Dedifferentiated amniotic fluid mesenchymal stem cell (primary cell): ENCODE results near the gene CBFB.
A peak's percentile ranks its signal among the peaks of the same experiment; 100 is the strongest.
"Not testable (repeated sequence)": the region's sequence is repeated elsewhere in the genome, so short reads cannot be mapped to it uniquely, and the experiment has no call there.

Source experiments
- DNase-seq: peaks from one replicate; pipeline ENCODE4 v3.0.0-alpha.2; 2016; ENCODE audit errors: extremely low spot score

The CBFB gene

GRCh38 chr16:67093098-67093726 is 64.3 kb downstream of the CBFB start:
- no peak for DNase-seq

- DNase-seq, result no peak
These were observed 69.7 kb downstream of the CBFB start for GRCh38 chr16:67098599-67098998.

DNA sequence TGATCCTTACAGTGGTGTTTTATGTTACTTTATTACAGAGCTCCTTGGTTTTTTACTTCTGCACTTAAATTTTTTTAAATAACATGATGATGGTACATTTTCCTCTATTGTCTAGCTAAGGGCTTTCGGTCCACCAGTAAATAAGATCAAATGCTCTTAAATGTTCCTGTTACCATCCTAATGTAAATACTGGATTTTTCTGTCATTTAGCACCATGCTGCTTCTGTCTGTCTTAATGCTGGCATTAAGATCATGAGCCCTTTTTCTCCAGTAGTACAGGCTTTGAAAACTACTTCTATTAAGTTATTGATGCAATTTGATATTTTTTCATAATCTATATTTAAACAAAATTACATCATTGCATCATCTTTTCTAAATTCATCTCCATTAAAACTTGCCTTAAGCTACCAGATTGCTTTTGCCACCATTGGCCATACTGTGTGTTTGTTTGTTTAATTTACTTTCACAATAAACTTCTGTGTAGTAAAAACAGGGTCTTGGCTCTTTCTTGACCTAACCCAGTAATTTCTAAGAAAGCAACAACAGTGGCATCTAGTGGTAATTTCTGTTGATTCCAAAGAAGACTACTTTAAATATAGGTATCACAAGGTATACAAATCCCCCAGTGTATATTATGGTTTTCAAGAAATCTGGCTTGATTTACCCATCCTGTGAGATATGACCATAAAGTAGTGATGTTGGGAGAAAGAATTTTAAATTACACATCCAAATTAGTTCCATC is 71.8 kb downstream of the CBFB start:
- DNase-seq, result peak; percentile 64

DNA sequence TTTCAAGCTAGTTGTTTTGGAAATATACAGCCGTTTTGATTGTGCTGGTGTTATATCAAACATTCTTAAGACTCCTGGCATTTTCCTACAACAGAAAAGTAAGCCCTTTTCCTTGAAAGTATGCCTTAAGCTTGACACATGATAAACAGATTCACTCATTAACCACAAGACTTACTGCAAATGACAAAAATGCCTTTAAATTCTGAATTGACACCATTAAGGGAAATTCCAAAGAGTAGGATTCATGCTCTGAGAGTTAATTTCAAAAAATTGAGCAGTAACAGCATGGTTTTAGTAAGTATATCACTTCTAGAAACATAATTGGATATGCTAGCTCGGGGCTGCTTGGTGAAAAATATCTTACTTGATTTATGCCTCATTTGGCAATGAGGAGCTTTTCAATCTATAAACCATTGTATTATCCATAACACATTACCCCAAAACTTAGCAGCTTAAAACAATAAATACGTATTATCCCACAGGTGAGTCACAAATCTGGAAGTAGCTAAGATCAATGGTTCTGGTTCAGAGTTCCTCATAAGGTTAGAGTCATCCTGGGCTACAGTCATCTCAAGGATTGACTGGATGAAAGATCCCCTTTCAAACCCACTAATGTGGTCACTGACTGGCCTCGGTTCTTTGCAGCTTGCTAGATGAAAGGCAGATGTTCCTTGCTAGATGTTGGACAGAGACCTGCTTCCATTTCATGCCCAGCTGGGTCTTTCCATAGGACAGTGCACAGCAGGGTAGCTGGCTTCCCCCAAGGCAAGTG is 72.5 kb downstream of the CBFB start:
- no peak for DNase-seq

GRCh38 chr16:67104061-67104460 is 75.1 kb downstream of the CBFB start:
- peak; percentile 14 for DNase-seq

- DNase-seq, result peak; percentile 9
These were observed 75.9 kb downstream of the CBFB start for GRCh38 chr16:67104845-67105244.

- DNase-seq, result peak; percentile 7
These were observed 76.3 kb downstream of the CBFB start for GRCh38 chr16:67105246-67105645.

GRCh38 chr16:67105881-67106280 is 76.9 kb downstream of the CBFB start:
- peak; percentile 11 for DNase-seq

DNA sequence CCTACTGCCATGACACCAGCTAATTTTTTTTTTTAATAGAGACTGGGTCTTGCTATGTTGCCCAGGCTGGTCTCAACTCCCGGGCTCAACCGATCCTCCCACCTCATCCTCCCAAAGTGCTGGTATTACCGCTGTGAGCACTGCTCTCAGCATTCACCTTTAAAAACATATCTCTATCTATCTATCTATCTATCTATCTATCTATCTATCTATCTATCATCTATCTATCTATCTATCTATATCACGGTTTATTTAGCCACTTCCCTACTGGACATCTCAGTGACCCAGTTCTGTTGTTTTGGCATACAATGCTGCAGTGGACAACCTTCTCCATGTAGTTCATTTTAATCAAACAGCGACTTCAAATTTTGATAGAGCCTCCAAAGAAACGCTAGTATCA is 79.5 kb downstream of the CBFB start:
- DNase-seq, result no peak

GRCh38 chr16:67108931-67109406 is 80.0 kb downstream of the CBFB start:
- DNase-seq, result no peak

DNA sequence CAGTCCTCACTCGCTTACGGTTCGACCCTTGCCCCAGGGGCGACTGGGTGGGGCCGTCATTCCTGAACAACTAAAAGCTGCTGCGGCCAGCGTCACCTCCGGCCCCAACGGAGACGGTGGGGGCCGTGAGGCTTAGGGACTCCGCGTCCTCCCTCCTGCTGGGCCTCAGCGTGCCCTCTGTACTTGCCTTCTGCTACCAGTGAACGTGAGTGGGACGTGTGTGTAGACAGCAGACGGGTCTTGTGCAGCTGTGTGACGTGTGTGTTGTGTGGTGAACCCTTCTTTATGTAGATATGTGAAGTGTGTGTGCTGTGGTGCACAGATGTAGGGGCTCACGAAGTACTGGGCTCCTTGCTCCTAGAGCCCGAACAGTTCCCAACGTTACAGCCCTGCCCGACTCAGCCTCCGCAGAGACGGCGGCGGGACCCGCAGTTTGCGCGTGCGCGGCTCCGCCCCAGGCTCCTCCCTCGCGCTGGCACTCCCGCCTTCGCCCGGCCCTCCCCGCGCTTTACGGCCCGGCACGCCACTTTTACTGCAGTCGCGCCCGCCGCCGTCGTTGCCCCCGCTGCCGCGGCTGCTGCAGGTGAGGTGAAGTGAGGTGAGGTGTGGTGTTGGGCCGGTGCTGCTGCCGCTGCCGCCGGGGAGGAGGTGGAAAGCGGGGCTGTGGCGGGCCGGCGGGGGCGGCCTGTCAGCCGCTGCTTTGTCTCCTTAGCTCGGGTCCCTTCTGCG is 80.6 kb downstream of the CBFB start, which contains the start of gene PHAF1:
TSS of gene PHAF1 (plus strand) at position 535 of the 729 bp plus-strand sequence. CDS start 235 bp downstream, outside the sequence.
- DNase-seq, result peak; percentile 77

DNA sequence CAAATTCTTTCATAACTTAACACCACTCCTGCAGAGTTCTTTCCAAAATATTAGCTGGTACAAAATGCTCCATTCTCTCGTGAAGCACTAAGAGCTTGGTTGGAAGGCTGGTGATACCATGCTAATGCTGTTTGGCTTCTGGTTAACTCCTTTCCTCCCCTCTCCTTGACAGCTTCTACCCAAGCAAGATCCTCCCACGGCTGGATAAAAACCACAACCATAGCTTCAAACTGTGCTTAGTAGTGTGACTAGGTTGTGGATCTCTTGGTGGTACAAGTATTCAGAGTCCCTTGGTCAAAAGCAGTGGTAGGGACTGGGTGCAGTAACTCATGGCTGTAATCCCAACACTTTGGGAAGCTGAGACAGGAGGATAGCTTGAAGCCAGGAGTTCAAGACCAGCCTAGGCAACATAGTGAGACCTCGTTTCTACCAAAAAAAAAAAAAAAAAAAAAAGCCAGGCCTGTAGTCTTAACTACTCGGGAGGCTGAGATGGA is 83.0 kb downstream of the CBFB start:
- DNase-seq, result no peak

GRCh38 chr16:67112591-67113399 is 83.8 kb downstream of the CBFB start:
- DNase-seq, result peak; percentile 7

GRCh38 chr16:67114793-67115192 is 85.8 kb downstream of the CBFB start:
- DNase-seq, result no peak

DNA sequence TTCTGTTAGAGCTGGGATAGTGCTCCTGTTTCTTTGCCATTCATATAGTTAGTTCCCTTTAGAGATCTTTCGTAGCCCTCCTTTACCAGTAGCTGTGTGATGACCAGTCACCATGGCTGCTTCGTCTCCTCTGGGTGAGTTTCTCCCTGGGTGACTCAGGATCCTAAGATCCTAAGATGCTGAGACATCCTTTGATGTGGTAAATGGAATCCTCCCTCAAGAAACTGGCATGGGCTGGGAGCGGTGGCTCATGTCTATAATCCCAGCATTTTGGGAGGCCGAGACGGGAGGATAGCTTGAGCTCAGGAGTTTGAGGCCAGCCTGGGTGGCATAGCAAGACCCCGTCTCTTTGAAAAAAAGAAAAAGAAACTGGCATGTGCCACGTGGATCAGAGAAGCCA is 86.7 kb downstream of the CBFB start:
- DNase-seq, result peak; percentile 52

- no peak for DNase-seq
These were observed 87.7 kb downstream of the CBFB start for GRCh38 chr16:67116388-67117311.

DNA sequence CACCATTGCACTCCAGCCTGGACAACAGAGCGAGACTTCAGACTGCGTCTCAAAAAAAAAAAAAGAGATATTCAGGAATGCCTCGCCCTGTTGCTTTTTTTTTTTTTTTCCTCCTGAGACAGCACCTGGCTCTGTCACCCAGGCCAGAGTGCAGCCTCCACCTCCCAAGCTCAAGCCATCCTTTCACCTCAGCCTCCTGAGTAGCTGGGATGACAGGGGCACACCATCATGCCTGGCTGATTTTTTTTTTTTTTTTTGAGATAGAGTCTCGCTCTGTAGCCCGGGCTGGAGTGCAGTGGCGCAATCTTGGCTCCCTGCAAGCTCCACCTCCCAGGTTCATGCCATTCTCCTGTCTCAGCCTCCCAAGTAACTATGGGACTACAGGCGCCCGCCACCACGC is 88.8 kb downstream of the CBFB start:
- no peak for DNase-seq

DNA sequence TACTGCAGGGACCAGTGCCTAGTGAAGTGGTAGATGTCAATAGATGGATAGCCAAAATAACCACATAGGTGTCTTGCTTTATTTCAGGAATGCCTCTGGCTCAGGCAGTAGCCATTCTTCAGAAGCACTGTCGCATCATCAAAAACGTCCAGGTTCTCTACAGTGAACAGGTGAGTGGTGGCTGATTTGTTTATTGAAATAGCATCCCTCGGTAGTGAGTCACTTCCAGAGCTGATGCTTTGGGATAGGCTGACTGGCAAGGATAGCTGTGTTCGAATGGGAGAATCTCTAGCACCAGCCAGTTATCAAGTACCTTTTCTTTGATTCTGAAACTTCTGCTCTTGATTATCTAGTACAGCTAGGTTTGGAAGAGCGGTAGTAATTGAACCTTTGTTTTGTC is 91.1 kb downstream of the CBFB start:
- no peak for DNase-seq

- DNase-seq, result not testable (repeated sequence)
These were observed 93.8 kb downstream of the CBFB start for GRCh38 chr16:67122799-67123198.

- no peak for DNase-seq
These were observed 99.5 kb downstream of the CBFB start for GRCh38 chr16:67128417-67128816.
